Astrocyte of the spinal cord (primary cell): ENCODE results near the gene PLEK2.

Experiments used
- DNase-seq: peaks from one replicate; pipeline ENCODE4 v3.0.0; 2011; ENCODE audit warnings: low read depth, low spot score
- H3K4me3 ChIP-seq: 2 replicates; pipeline ENCODE4 v1.5.1; 2011; ENCODE audit warnings: low read depth, mild to moderate bottlenecking, low read length, moderate library complexity
- in situ Hi-C: cut with HindIII; loops from 2 replicates; pipeline ENCODE4 v1.10.0; 2017; ENCODE audit warnings: low sequenced_read_pairs
- TF ChIP-seq, protein P1 (sequence below): IDR thresholded peaks from 2 replicates; pipeline ENCODE4 v1.5.1; 2012; ENCODE audit warnings: low read depth, mild to moderate bottlenecking, low read length, inconsistent platforms

Gene PLEK2

DNA sequence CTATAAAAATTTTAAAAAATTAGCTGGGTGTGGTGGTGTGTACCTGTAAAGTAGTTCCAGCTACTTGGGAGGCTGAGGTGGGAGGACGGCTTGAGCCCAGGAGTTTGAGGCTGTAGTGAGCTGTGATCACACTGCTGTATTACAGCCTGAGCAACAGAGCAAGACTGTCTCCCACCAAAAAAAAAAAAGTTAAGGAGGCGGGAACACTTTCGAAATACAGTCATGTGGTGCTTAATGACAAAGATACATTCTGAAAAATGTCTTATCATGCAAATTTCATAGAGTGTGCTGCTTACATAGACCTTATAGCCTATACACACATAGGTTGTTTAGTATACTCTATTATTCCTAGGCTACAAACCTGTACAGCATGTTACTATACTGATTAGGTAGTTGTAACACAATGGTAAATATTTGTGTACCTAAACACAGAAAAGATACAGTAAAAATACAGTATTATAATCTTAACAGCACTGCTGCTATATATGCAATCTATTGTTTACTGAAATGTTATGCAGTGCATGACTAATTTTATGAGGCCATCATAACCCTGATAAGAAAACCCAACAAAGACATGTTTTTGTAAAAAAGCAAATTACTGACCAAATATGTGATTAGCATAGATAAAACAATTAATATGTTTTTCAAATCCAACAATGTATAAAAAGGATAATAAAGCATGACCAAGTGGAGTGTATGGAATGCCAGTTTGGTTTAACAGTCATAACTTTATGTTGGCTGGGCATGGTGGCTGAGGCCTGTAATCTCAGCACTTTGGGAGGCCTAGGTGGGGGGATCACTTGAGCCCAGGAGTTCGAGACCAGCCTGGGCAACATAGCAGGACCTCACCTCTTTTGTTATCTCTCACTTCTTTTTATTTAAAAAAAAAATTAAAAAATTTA lies 40.5 kb downstream of the PLEK2 start:
- DNase-seq, result no peak

DNA sequence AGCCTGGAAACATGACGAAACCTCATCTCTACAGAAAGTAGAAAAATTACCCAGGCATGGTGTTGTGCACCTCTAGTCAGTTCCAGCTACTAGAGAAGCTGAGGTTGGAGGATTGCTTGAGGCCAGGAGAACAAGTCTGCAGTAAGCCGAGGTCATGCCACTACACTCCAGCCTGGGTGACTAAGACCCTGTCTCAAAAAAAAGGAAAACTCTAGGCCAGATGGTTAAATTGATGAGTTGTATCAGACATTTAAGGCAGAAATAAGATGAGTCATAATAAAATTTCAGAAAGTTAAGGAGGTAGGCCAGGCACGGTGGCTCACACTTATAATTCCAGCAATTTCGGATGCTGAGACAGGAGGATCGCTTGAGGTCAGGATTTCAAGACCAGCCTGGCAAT lies 41.1 kb downstream of the PLEK2 start:
- no peak overlapping the region for H3K4me3 ChIP-seq
- in situ Hi-C loops, result no loop called here
- DNase-seq, result peak; percentile 25
- TF ChIP-seq, protein P1, sequence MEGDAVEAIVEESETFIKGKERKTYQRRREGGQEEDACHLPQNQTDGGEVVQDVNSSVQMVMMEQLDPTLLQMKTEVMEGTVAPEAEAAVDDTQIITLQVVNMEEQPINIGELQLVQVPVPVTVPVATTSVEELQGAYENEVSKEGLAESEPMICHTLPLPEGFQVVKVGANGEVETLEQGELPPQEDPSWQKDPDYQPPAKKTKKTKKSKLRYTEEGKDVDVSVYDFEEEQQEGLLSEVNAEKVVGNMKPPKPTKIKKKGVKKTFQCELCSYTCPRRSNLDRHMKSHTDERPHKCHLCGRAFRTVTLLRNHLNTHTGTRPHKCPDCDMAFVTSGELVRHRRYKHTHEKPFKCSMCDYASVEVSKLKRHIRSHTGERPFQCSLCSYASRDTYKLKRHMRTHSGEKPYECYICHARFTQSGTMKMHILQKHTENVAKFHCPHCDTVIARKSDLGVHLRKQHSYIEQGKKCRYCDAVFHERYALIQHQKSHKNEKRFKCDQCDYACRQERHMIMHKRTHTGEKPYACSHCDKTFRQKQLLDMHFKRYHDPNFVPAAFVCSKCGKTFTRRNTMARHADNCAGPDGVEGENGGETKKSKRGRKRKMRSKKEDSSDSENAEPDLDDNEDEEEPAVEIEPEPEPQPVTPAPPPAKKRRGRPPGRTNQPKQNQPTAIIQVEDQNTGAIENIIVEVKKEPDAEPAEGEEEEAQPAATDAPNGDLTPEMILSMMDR, result no peak

More for the DNA sequence above, 40.5 kb downstream of the PLEK2 start:
- TF ChIP-seq, protein P1, result no peak
- in situ Hi-C loops, result no loop called here
- H3K4me3 ChIP-seq, result no peak overlapping the region

DNA sequence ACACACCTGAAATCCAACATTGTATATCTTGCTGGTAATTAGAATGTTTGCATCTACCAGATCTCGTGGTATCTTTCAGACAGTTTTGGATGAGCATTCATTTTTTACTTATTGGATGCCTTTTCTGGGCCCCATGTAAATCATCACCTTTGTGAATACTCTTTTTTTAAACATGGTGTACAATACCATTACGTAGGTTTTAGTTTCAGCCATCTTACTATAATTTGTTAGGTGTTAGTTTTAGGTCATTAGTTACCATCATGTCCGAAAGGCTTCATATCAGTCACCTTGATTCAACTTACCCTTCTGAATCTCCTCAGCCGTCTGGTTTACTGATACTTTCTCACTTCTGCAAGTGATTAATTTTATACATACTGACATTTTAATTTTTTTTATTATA lies 46.5 kb downstream of the PLEK2 start:
- no peak for DNase-seq
- H3K4me3 ChIP-seq, result no peak overlapping the region
- in situ Hi-C loops, result no loop called here
- TF ChIP-seq, protein P1, result no peak

DNA sequence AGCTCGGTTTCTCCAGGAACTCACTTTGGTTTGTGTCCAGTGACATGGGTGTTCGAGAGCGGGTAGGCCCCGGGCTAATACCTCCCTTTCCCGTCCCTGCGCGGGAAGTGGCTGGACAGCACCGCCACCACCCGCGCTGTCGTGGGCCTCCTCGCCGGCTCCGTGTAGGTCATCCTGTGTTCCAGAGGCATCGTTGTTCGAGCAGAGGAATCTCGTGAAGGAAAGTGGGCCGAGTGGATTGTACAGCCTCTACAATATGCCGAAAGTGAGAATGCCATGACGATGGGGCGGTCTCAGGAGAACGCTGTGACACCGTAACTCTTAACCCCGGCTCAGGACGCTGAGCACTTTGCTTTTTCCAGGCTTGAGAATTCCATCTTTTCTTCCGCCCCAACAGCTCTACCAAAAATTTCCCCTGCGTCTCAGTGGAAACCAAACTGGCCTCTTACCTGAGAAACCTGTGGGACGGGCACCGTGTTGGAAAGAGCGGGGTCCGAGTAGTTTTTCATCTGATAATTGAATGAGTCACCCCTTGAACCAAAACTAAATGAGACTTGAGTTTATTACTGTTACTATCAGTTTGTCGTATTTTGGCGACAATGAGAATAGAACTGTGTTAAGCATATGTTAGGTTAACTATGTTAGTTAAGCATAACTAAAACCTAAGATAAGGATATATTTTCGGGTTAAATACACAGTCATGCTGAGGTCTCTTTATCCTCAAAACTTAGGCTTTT lies 51.3 kb downstream of the PLEK2 start:
- in situ Hi-C loops, result no loop called here
- DNase-seq, result no peak
- TF ChIP-seq, protein P1, result no peak
- H3K4me3 ChIP-seq, result peak overlapping the region; percentile 92

DNA sequence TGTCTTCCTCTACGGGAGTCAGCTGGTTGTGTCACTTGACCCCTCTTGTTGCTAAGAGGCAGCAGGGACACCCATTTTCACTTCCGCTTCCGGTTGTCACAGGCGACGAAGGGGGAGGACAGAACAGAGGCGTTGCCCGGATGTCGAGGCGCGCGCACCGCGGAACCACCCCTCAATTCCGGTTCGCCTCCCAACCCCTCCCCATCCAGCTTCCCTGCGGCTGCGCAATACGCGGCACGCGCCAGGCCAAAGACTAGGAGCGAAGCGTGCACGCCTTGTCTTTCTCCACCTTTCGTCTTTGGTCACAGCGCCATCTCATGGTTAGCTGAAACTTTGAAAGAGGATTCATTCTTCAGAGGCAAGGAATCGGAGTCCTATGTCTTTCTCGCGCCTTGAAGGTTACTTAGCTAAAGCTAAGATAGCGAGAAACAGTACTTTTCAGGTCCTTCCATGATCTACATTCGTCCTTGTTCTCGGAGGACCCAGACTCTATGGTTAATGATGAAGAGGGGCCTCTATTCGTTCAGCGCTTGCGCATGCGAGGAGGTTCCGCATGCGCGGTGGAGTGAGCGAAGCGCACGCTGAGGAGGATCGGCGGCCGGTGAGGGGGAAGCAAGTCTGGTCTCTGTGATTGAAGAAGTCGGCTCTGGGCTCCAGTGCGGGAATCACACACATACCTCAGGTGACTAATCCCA lies 52.0 kb downstream of the PLEK2 start, which contains the start of the genes ATP6V1D and EIF2S1:
Gene ATP6V1D, minus strand, starts transcription at position 30 of the 695 bp plus-strand sequence. CDS start 106 bp downstream, outside the sequence.
Gene EIF2S1, plus strand, starts transcription at position 554 of the 695 bp plus-strand sequence. CDS start 4,440 bp downstream, outside the sequence.
- TF ChIP-seq, protein P1, result peak; percentile 93
- DNase-seq, result peak; percentile 99
- H3K4me3 ChIP-seq, result peak within 1 kb of the TSS; percentile 92
- in situ Hi-C loops, result no loop called here
